Activated naive CD8-positive, alpha-beta T cell treated with anti-CD3 and anti-CD28 coated beads, Interleukin-2, amount 10 ng/mL, durations not matched to agents 7 days and 5 days (primary cell): ENCODE results near the gene GLIPR1L2. TPM values are rescaled to one million over a fixed set of nuclear protein-coding genes. Genes with fewer than 3 reads are reported as not detected.
"Not testable (repeated sequence)": the region's sequence is repeated elsewhere in the genome, so short reads cannot be mapped to it uniquely, and the experiment has no call there.

Experiments used
- ATAC-seq: fragments of 150-1000 bp; cut with Tn5 transposase; one replicate; pipeline ENCODE4 v1.10.0; 2021; ENCODE audit warnings: low read depth, moderate library complexity
- POLR2A ChIA-PET: fragments of 350-600 bp; sonication (Branson Sonifier 250); formaldehyde crosslinking; loops from one replicate; lab custom pipeline; 2021; ENCODE audit warnings: antibody characterized with exemption; lab: Charles Lee
- DNase-seq: peaks from one replicate; pipeline ENCODE4 v3.0.0; 2021
- H3K27ac Mint-ChIP-seq: one replicate; pipeline ENCODE4 v1.8.0; 2022; ENCODE audit warnings: mild to moderate bottlenecking, mixed read lengths
- H3K27me3 Mint-ChIP-seq: one replicate; pipeline ENCODE4 v1.8.0; 2022; ENCODE audit warnings: mild to moderate bottlenecking, moderate library complexity, mixed read lengths
- H3K36me3 Mint-ChIP-seq: one replicate; pipeline ENCODE4 v1.8.0; 2021; ENCODE audit warnings: mild to moderate bottlenecking, mixed read lengths
- H3K4me1 Mint-ChIP-seq: one replicate; pipeline ENCODE4 v1.8.0; 2021; ENCODE audit warnings: mixed read lengths
- H3K4me3 Mint-ChIP-seq: one replicate; pipeline ENCODE4 v1.8.0; 2022; ENCODE audit warnings: mild to moderate bottlenecking, moderate library complexity, mixed read lengths
- H3K9me3 Mint-ChIP-seq: one replicate; pipeline ENCODE4 v1.8.0; 2021; ENCODE audit warnings: mixed read lengths
- total RNA-seq, 2 experiments: library from RNA; stranded (reverse); gene quantifications; one replicate each; pipeline ENCODE4 v1.2.3, GENCODE V29; 2021

Gene GLIPR1L2
- total RNA-seq, 2 experiments from 2014 or later, result 0.28 TPM; not detected in 1

- Mint-ChIP-seq H3K9me3 (peaks cover 7% of the 10 kb centered on the region), H3K36me3 (peaks cover 4% of the 10 kb centered on the region), H3K27me3 (peaks cover 7% of the 10 kb centered on the region), H3K27ac (no peak overlapping the region), H3K4me3 (no peak overlapping the region), H3K4me1 (peaks cover 3% of the 10 kb centered on the region)
- ATAC-seq, result no peak
- POLR2A ChIA-PET, result no interaction called here
- no peak for DNase-seq
Measured at GRCh38 chr12:75439930-75440329, 49.0 kb downstream of the GLIPR1L2 start.

DNA sequence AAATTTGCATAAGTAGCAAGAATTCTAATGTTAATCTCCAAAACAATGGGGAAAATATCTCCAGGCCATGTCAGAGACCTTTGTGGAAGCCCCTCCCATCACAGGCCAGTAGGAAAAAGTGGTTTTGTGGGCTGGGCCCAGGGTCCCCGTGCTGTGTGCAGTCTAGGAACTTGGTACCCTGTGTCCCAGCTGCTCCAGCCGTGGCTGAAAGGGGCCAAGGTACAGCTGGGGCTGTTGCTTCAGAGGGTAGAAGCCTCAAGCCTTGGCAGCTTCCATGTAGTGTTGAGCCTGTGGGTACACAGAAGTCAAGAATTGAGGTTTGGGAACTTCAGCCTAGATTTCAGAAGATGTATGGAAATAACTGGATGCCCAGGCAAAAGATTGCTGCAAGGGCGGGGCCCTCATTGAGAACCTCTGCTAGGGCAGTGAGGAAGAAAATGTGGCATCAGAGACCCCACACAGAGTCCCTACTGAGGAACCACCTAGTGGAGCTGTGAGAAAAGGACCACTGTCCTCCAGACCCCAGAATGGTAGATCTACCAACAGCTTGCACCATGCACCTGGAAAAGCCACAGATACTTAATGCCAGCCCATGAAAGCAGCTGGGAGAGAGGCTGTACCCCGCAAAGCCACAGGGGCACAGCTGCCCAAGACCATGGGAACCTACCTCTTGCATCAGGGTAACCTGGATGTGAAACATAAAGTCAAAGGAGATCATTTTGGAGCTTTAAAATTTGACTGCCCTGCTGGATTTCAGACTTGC, 51.0 kb downstream of the GLIPR1L2 start:
- H3K4me1 Mint-ChIP-seq, POLR2A ChIA-PET, ATAC-seq, H3K36me3 Mint-ChIP-seq, H3K9me3 Mint-ChIP-seq, DNase-seq, H3K27ac Mint-ChIP-seq, H3K4me3 Mint-ChIP-seq, H3K27me3 Mint-ChIP-seq: not testable (repeated sequence)

- H3K36me3 Mint-ChIP-seq, H3K27me3 Mint-ChIP-seq, DNase-seq, H3K9me3 Mint-ChIP-seq, H3K27ac Mint-ChIP-seq, POLR2A ChIA-PET, H3K4me3 Mint-ChIP-seq, ATAC-seq, H3K4me1 Mint-ChIP-seq: not testable (repeated sequence)
Measured at GRCh38 chr12:75442454-75442853, 51.6 kb downstream of the GLIPR1L2 start.

GRCh38 chr12:75443709-75444108, 52.8 kb downstream of the GLIPR1L2 start:
- peaks cover 1% of the 10 kb centered on the region for H3K4me1 Mint-ChIP-seq
- H3K9me3 Mint-ChIP-seq, result peaks cover 8% of the 10 kb centered on the region
- no peak overlapping the region for H3K27ac Mint-ChIP-seq
- no peak overlapping the region for H3K4me3 Mint-ChIP-seq
- POLR2A ChIA-PET, result no interaction called here
- ATAC-seq (no peak), DNase-seq (no peak)
- H3K36me3 Mint-ChIP-seq, result peaks cover 4% of the 10 kb centered on the region
- H3K27me3 Mint-ChIP-seq, result peaks cover 8% of the 10 kb centered on the region

DNA sequence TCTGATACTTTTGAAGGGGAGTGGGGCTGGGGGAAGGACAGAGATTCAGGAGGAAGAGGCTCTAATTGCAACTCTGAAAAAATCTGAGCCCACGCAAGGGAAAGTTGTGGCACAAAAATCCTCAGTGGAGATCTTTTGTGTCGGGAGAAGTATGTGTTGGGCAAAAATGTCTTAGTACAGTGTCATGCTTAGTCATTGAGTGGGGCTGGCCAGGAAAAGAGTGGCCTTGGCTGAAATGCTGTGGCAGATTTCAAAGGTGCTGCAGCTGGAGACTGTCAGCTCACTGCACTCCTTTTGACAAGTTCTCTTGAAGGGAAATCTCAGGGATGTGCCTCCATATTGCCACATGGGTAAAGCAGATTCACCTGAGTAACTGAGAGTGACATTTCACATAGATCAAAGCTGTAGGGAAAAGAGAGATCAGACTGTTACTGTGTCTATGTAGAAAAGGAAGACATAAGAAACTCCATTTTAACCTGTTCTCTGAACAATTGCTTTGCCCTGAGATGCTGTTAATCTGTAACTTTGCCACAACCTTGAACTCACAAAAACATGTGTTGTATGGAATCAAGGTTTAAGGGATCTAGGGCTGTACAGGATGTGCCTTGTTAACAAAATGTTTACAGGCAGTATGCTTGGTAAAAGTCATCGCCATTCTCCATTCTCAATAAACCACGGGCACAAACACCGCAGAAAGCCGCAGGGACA, 53.7 kb downstream of the GLIPR1L2 start:
- H3K27ac Mint-ChIP-seq, result no peak overlapping the region

DNA sequence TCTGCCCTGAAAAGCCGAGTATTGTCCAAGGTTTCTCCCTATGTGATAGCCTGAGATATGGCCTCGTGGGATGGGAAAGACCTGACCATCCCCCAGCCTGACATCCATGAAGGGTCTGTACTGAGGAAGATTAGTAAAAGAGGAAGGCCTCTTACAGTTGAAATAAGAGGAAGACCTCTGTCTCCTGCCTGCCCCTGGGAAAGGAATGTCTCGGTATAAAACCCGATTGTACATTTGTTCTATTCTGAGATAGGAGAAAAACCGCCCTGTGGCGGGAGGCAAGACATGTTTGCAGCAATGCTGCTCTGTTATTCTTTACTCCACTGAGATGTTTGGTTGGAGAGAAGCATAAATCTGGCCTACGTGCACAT, 54.2 kb downstream of the GLIPR1L2 start:
- ATAC-seq, POLR2A ChIA-PET, H3K27me3 Mint-ChIP-seq, H3K36me3 Mint-ChIP-seq, DNase-seq, H3K4me3 Mint-ChIP-seq, H3K4me1 Mint-ChIP-seq, H3K27ac Mint-ChIP-seq: not testable (repeated sequence)
- peaks cover 10% of the 10 kb centered on the region for H3K9me3 Mint-ChIP-seq

More for the DNA sequence above, 53.7 kb downstream of the GLIPR1L2 start:
- peaks cover 8% of the 10 kb centered on the region for H3K27me3 Mint-ChIP-seq
- H3K4me3 Mint-ChIP-seq, result no peak overlapping the region
- no peaks in the 10 kb centered on the region for H3K4me1 Mint-ChIP-seq
- no peak for ATAC-seq
- DNase-seq, result no peak
- POLR2A ChIA-PET, result no interaction called here
- peaks cover 8% of the 10 kb centered on the region for H3K9me3 Mint-ChIP-seq
- H3K36me3 Mint-ChIP-seq, result peaks cover 4% of the 10 kb centered on the region

DNA sequence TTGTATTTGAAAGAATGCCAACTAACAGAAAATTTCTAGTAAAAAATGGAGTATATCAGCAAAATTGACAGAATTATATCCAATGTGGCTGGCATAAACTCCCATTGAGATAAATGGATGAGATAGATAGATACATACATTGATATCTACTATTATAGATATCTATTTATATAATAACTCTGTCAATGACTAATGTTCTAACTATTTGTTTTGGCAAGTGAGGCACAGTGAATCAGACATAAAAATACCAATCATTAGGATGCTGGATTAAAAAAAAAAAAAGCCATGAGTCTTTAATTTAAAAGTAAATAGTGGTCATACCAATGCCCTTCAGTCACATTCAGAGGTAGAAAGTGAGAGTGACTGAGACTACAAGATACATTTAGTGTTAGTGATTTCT, 56.0 kb downstream of the GLIPR1L2 start:
- no peak for ATAC-seq
- POLR2A ChIA-PET, result no interaction called here
- Mint-ChIP-seq H3K4me1 (no peaks in the 10 kb centered on the region), H3K27me3 (peaks cover 8% of the 10 kb centered on the region), H3K9me3 (peaks cover 6% of the 10 kb centered on the region), H3K4me3 (no peak overlapping the region), H3K27ac (no peak overlapping the region), H3K36me3 (no peaks in the 10 kb centered on the region)
- no peak for DNase-seq

DNA sequence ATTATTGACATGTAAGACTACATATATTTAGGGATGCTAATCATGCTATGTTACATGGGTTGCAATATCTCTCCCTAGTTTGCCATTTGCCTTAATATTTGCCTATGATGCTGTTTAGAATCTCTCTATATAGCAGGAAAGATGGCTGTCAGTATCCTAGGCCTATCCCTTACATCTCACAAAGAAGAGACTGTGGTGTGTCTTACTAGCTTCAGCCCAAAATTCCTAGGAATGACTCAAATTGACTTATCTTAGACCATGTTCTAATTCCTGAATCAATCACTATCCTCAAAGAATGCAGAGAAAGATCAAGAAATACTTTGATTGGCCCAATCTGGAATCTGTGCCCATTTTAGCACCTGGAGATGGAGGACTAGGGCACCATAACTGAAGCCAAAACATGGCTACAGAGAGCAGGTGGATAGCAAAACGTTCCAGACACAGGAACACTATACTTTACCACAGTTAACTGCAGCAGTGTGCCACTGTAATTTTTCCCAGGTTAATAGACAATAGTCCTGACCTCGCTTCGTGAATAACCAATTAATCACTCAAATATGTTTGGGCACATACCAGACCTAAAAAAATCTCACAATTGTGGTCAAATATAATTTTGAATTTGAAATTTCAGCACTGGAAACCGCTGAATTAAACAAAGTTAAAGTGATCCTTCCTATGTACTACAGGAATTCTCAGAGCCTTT, 57.0 kb downstream of the GLIPR1L2 start:
- no peak overlapping the region for H3K4me3 Mint-ChIP-seq
- peaks cover 6% of the 10 kb centered on the region for H3K9me3 Mint-ChIP-seq
- ATAC-seq (no peak), DNase-seq (no peak)
- no peaks in the 10 kb centered on the region for H3K36me3 Mint-ChIP-seq
- peaks cover 8% of the 10 kb centered on the region for H3K27me3 Mint-ChIP-seq
- POLR2A ChIA-PET, result no interaction called here
- H3K27ac Mint-ChIP-seq, result no peak overlapping the region
- no peaks in the 10 kb centered on the region for H3K4me1 Mint-ChIP-seq

DNA sequence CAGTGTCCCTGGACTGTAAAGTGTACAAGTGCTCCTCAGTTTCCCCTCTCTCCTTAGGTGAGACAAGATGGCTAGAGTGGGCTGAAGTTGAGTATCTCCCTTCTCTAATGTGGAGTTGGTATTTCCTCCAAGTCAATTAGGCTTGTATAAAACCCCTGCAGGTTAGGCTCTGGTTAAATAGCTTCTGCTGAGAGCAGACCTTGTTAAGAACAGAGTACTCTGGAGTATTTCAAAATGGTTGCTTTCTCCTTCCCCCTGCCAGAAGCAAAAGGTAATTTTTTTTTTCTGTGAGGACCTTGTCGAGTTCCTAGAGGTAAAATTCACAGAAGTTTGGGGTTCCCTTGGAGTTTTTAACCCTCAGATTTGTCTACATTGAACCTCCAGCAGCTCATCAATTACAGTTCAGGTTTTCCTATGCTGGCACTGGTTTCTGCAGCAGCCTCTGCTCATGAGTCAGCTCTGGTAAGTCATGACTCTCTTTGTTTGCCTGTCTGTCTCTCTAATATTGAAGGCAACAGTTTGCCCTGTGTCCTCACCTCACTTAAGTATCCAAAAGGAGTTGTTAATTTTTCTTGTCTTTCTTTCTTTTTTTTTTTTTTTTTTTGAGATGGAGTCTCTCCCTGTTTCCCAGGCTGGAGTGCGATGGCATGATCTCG, 61.9 kb downstream of the GLIPR1L2 start:
- Mint-ChIP-seq H3K36me3 (peaks cover 10% of the 10 kb centered on the region), H3K9me3 (peaks cover 3% of the 10 kb centered on the region), H3K27me3 (no peaks in the 10 kb centered on the region), H3K27ac (no peak overlapping the region), H3K4me1 (peaks cover 14% of the 10 kb centered on the region), H3K4me3 (no peak overlapping the region)
- ATAC-seq (no peak), DNase-seq (no peak)
- POLR2A ChIA-PET, result interaction anchor here (0.6 kb wide), 1 partner anchor 30 kb away, joined by 5 read pairs; no protein-coding TSS in a partner anchor

GRCh38 chr12:75455839-75456238, 65.0 kb downstream of the GLIPR1L2 start:
- ATAC-seq (no peak), DNase-seq (no peak)
- POLR2A ChIA-PET, result interaction anchor here (1.3 kb wide), 1 partner anchor 25 kb away, joined by 4 read pairs; the partner anchor contains the start of gene GLIPR1
- no peak overlapping the region for H3K4me3 Mint-ChIP-seq
- no peaks in the 10 kb centered on the region for H3K27me3 Mint-ChIP-seq
- peaks cover 4% of the 10 kb centered on the region for H3K9me3 Mint-ChIP-seq
- H3K36me3 Mint-ChIP-seq, result peaks cover 22% of the 10 kb centered on the region
- H3K27ac Mint-ChIP-seq, result no peak overlapping the region
- H3K4me1 Mint-ChIP-seq, result peaks cover 31% of the 10 kb centered on the region

- POLR2A ChIA-PET, result interaction anchor here (0.9 to 1.3 kb wide), 4 partner anchors 22 to 54 kb away, joined by 3 to 4 read pairs (median 4); partner anchors contain the start of genes GLIPR1 and KRR1
- Mint-ChIP-seq H3K36me3 (peaks cover 27% of the 10 kb centered on the region), H3K27me3 (no peaks in the 10 kb centered on the region), H3K4me1 (peaks cover 35% of the 10 kb centered on the region), H3K27ac (peak overlapping the region; percentile 69), H3K9me3 (peaks cover 4% of the 10 kb centered on the region), H3K4me3 (no peak overlapping the region)
- peak; percentile 36 for ATAC-seq
- no peak for DNase-seq
Measured at GRCh38 chr12:75457191-75457590, 66.3 kb downstream of the GLIPR1L2 start.

DNA sequence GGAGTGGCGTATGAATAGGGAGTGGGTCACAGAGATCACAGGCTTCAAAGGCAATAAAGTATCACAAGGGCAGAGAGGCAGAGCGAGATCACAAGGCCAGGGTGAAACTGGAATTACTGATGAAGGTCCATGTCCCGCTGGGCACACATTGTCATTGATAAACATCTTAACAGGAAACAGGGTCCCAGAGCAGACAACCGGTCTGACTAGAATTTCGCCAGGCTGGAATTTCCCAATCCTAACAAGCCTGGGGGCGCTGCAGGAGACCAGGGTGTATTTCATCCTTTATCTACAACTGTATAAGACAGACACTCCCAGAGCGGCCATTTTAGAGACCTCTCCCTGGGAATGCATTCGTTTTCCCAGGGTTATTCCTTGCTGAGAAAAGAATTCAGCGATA, 67.0 kb downstream of the GLIPR1L2 start:
- H3K9me3 Mint-ChIP-seq, DNase-seq, ATAC-seq, H3K27me3 Mint-ChIP-seq: not testable (repeated sequence)
- POLR2A ChIA-PET, result interaction anchor here (0.9 kb wide), 1 partner anchor 21 kb away, joined by 4 read pairs; no protein-coding TSS in a partner anchor
- H3K4me3 Mint-ChIP-seq, result peak overlapping the region; percentile 35
- H3K36me3 Mint-ChIP-seq, result peaks cover 30% of the 10 kb centered on the region
- H3K27ac Mint-ChIP-seq, result peak overlapping the region; percentile 51
- peaks cover 35% of the 10 kb centered on the region for H3K4me1 Mint-ChIP-seq

DNA sequence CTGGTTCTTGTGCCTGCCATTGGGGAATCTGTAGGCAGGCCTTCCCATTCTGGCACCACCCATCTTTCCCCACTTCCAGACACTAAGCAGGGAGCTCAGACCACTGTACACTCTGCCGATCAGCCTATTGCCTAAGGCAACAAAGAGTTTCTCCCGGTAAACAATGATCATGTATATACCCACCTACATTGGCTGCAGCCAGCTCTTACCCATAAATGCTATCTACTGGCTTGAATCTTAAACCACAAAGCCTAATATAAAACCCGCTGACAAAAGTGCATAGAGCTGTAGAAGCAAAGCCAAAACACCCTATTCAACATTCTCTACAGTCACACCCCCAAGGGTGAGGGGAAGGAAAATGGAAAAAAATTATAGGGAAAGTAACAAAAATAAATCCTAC, 68.9 kb downstream of the GLIPR1L2 start:
- Mint-ChIP-seq H3K27ac (no peak overlapping the region), H3K4me1 (peaks cover 35% of the 10 kb centered on the region), H3K27me3 (no peaks in the 10 kb centered on the region), H3K36me3 (peaks cover 28% of the 10 kb centered on the region), H3K4me3 (no peak overlapping the region), H3K9me3 (peaks cover 4% of the 10 kb centered on the region)
- POLR2A ChIA-PET, result no interaction called here
- no peak for DNase-seq
- no peak for ATAC-seq
